GM12878 (cell line): ENCODE measurements around the gene SMAP1. TPM values are rescaled to one million over a fixed set of nuclear protein-coding genes. Genes with fewer than 3 reads are reported as not detected.

ENCODE experiments used
- ATAC-seq: fragments of 200-7000 bp; cut with Tn5 transposase; 3 replicates; pipeline ENCODE4 v1.9.1; 2020; ENCODE audit warnings: mild to moderate bottlenecking, moderate library complexity
- BruUV-seq: library from RNA; stranded (reverse); fragments of 400-500 nt; replicated peaks from 2 replicates; lab custom pipeline; 2021; lab: Mats Ljungman, UMichigan
- CTCF ChIA-PET: fragments of 300-600 bp; sonication (Branson Sonifier 250); formaldehyde crosslinking; extraction: SDS; loops from one replicate; lab custom pipeline; 2021; ENCODE audit warnings: inconsistent platforms; lab: Yijun Ruan, JAX
- POLR2A ChIA-PET: fragments of 350-600 bp; formaldehyde crosslinking; extraction: SDS; loops from one replicate; lab custom pipeline; 2021; ENCODE audit warnings: inconsistent platforms; lab: Charles Lee
- RAD21 ChIA-PET: fragments of 300-600 bp; sonication (Branson Sonifier 250); formaldehyde crosslinking; loops from one replicate; lab custom pipeline; 2023; ENCODE audit warnings: antibody characterized with exemption; ENCODE audit not compliant: unreplicated experiment; lab: Charles Lee
- SMC1A ChIA-PET: fragments of 300-600 bp; sonication (Branson Sonifier 250); formaldehyde crosslinking; loops from one replicate; lab custom pipeline; 2023; ENCODE audit not compliant: unreplicated experiment, uncharacterized antibody; lab: Charles Lee
- DNase-seq: peaks from one replicate; pipeline ENCODE4 v3.0.0-alpha.2; 2011; ENCODE audit warnings: low read depth, low spot score
- FAIRE-seq: peaks from 3 replicates; lab custom pipeline; 2011; peaks lifted over from hg19 to GRCh38; lab: Jason Lieb, UNC
- H2AFZ ChIP-seq: 2 replicates; pipeline ENCODE4 v1.6.0; 2011; ENCODE audit warnings: low read depth, low read length, control low read depth; ENCODE audit not compliant: control insufficient read depth
- H3K27ac ChIP-seq: 2 replicates; pipeline ENCODE4 v1.5.1; 2011; ENCODE audit warnings: control low read depth; ENCODE audit not compliant: control insufficient read depth, insufficient read depth
- H3K27me3 ChIP-seq, 2 experiments: replicated peaks in 1 of 2; 2 replicates each; pipeline versions ENCODE4 v1.6.0 to v1.6.1; 2011; ENCODE audit warnings: low read length in 1 of 2; ENCODE audit not compliant: control insufficient read depth in 2 of 2, insufficient read depth in 2 of 2
- H3K36me3 ChIP-seq, 2 experiments: 2 replicates each; pipeline ENCODE4 v1.5.1; 2011; ENCODE audit warnings: low read length in 1 of 2; ENCODE audit not compliant: control insufficient read depth in 2 of 2, insufficient read depth in 2 of 2
- H3K4me1 ChIP-seq: 2 replicates; pipeline ENCODE4 v1.6.1; 2011; ENCODE audit warnings: mild to moderate bottlenecking, low read length, moderate library complexity, mixed read lengths; ENCODE audit not compliant: control insufficient read depth, insufficient read depth
- H3K4me2 ChIP-seq: 2 replicates; pipeline ENCODE4 v1.6.0; 2011; ENCODE audit warnings: control low read depth; ENCODE audit not compliant: control insufficient read depth, insufficient read depth
- H3K4me3 ChIP-seq: fragments of 200-600 bp; sonication (generic); 2 replicates; pipeline ENCODE4 v1.5.1; 2016
- H3K79me2 ChIP-seq: 2 replicates; pipeline ENCODE4 v1.6.0; 2011; ENCODE audit warnings: low read length; ENCODE audit not compliant: control insufficient read depth, insufficient read depth
- H3K9ac ChIP-seq: 2 replicates; pipeline ENCODE4 v1.8.0; 2011; ENCODE audit warnings: low read length, control low read depth, mixed read lengths; ENCODE audit not compliant: control insufficient read depth, insufficient read depth
- H3K9me3 ChIP-seq: replicated peaks from 3 replicates; pipeline ENCODE4 v1.5.1; 2011; ENCODE audit warnings: mild to moderate bottlenecking, low read length; ENCODE audit not compliant: control insufficient read depth, insufficient read depth
- H4K20me1 ChIP-seq: 2 replicates; pipeline ENCODE4 v1.6.0; 2011; ENCODE audit not compliant: control insufficient read depth, insufficient read depth
- BACH1 ChIP-seq: fragments of 450-650 bp; IDR thresholded peaks from 2 replicates; pipeline ENCODE4 v1.6.1; 2017; ENCODE audit warnings: mild to moderate bottlenecking, borderline replicate concordance
- CEBPZ ChIP-seq: fragments of 150-350 bp; IDR thresholded peaks from 2 replicates; pipeline ENCODE4 v1.6.1; 2016; ENCODE audit warnings: low read depth, low read length
- TCF3 ChIP-seq: IDR thresholded peaks from 2 replicates; pipeline ENCODE4 v1.6.1; 2012; ENCODE audit warnings: low read depth, mild to moderate bottlenecking, low read length, borderline replicate concordance; ENCODE audit not compliant: insufficient read depth
- ZNF24 ChIP-seq: fragments of 450-650 bp; IDR thresholded peaks from 2 replicates; pipeline ENCODE4 v1.6.1; 2017; ENCODE audit warnings: antibody characterized with exemption, mild to moderate bottlenecking
- WGBS: methylation state at CpG from one replicate; pipeline ENCODE4 v1.1.6; 2016; ENCODE audit warnings: low lambda C conversion rate; ENCODE audit not compliant: insufficient replicate concordance, insufficient coverage; ENCODE audit errors: missing lambda C conversion rate; 5-methylcytosine and 5-hydroxymethylcytosine counted together
- in situ Hi-C: fragments of 300-500 bp; cut with MboI; formaldehyde crosslinking; loops from 9 replicates; pipeline ENCODE4 v1.14.3; 2018; ENCODE audit warnings: mixed read lengths
- intact Hi-C: fragments of 100-400 bp; cut with micrococcal nuclease; formaldehyde crosslinking; loops from one replicate; pipeline ENCODE4 v1.14.2; 2022; ENCODE audit not compliant: unreplicated experiment
- polyA plus RNA-seq, 11 experiments: library from polyadenylated mRNA; depleted of rRNA in 4 of 11; unstranded in 6 of 11; stranded (reverse) in 5 of 11; fragments of >200 nt; fragmentation: Nextera tagmentation in 4 of 11; fragmentation: Illumina TruSeq in 1 of 11; extraction: Ambion mirVana in 4 of 11; extraction: Trizol in 1 of 11; gene quantifications; 1 replicate in 1 of 11; 2 replicates in 10 of 11; pipeline versions ENCODE4 v1.2.1 to v1.2.3, GENCODE V29; 2011 to 2016; ENCODE audit warnings: inconsistent platforms in 2 of 11, missing spikeins in 2 of 11, low read depth in 1 of 11
- total RNA-seq, 4 experiments: library from RNA; depleted of rRNA in 3 of 4; stranded (reverse); fragments of >200 nt in 3 of 4; fragmentation: Illumina TruSeq in 1 of 4; extraction: Trizol in 1 of 4; gene quantifications; 2 replicates each; pipeline versions ENCODE4 v1.2.1 to v1.2.3, GENCODE V29; 2013 to 2021
- TF ChIP-seq, protein P1 (sequence below): fragments of 450-650 bp; IDR thresholded peaks from 2 replicates; pipeline ENCODE4 v1.6.1; 2016; ENCODE audit warnings: mild to moderate bottlenecking, moderate library complexity, borderline replicate concordance
- TF ChIP-seq, protein P2 (sequence below): IDR thresholded peaks from 2 replicates; pipeline ENCODE4 v1.6.1; 2012; ENCODE audit warnings: low read depth, low read length, improper control_type of control experiment

SMAP1 gene
- total and polyA plus RNA-seq, 10 of the 15 experiments (the other 5 are each of a cell fraction or from before 2014, with no cell fraction given), result 13.7 to 33.9 (median 25.3) TPM

DNA sequence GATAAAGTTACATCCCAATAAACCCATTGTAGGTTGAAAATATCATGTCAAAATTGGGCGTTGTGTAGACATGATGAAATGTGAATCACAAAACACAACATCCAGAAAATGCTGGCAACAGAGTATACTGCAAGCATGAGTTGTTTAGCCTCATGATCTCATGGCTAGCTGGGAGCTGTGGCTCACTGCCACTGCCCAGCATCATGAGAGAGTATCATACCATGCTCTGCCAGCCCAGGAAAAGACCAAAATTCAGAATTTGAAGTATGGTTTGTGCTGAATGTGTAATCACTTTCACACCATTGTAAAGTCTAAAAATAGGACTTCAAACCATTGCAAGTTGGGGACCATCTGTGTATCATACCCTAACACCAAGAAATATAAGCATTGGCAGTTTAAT, 45.2 kb upstream of the SMAP1 start:
- Histone ChIP-seq H3K4me1 (no peaks in the 10 kb centered on the region), H2AFZ (no peak overlapping the region), H3K9me3 (no peaks in the 10 kb centered on the region), H4K20me1 (no peaks in the 10 kb centered on the region), H3K27me3 (no peaks in the 10 kb centered on the region; a peak in 1 of 4 replicates), H3K36me3 (no peaks in the 10 kb centered on the region), H3K4me2 (no peak overlapping the region), H3K4me3 (no peak overlapping the region), H3K27ac (no peak overlapping the region), H3K9ac (no peak overlapping the region), H3K79me2 (no peaks in the 10 kb centered on the region)
- ChIA-PET RAD21 (no interaction called here), SMC1A (interaction anchor here (1.1 kb wide), 1 partner anchor 19 kb away, joined by 4 read pairs; no protein-coding TSS in a partner anchor), POLR2A (no interaction called here), CTCF (interaction anchor here (0.9 kb wide), 1 partner anchor 253 kb away, joined by 3 read pairs; no protein-coding TSS in a partner anchor)
- in situ Hi-C loops (no loop called here), intact Hi-C loops (no loop called here)
- BruUV-seq, result no TSS peak
- ATAC-seq (no peak), DNase-seq (no peak), FAIRE-seq (no peak)
- 5% methylated on average over 1 of the region's 1 CpG for WGBS
- TF ChIP-seq BACH1, result no peak
- no peak for TF ChIP-seq CEBPZ
- TF ChIP-seq, protein P1, sequence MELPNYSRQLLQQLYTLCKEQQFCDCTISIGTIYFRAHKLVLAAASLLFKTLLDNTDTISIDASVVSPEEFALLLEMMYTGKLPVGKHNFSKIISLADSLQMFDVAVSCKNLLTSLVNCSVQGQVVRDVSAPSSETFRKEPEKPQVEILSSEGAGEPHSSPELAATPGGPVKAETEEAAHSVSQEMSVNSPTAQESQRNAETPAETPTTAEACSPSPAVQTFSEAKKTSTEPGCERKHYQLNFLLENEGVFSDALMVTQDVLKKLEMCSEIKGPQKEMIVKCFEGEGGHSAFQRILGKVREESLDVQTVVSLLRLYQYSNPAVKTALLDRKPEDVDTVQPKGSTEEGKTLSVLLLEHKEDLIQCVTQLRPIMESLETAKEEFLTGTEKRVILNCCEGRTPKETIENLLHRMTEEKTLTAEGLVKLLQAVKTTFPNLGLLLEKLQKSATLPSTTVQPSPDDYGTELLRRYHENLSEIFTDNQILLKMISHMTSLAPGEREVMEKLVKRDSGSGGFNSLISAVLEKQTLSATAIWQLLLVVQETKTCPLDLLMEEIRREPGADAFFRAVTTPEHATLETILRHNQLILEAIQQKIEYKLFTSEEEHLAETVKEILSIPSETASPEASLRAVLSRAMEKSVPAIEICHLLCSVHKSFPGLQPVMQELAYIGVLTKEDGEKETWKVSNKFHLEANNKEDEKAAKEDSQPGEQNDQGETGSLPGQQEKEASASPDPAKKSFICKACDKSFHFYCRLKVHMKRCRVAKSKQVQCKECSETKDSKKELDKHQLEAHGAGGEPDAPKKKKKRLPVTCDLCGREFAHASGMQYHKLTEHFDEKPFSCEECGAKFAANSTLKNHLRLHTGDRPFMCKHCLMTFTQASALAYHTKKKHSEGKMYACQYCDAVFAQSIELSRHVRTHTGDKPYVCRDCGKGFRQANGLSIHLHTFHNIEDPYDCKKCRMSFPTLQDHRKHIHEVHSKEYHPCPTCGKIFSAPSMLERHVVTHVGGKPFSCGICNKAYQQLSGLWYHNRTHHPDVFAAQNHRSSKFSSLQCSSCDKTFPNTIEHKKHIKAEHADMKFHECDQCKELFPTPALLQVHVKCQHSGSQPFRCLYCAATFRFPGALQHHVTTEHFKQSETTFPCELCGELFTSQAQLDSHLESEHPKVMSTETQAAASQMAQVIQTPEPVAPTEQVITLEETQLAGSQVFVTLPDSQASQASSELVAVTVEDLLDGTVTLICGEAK, result no peak
- TF ChIP-seq TCF3, result no peak
- TF ChIP-seq, protein P2, sequence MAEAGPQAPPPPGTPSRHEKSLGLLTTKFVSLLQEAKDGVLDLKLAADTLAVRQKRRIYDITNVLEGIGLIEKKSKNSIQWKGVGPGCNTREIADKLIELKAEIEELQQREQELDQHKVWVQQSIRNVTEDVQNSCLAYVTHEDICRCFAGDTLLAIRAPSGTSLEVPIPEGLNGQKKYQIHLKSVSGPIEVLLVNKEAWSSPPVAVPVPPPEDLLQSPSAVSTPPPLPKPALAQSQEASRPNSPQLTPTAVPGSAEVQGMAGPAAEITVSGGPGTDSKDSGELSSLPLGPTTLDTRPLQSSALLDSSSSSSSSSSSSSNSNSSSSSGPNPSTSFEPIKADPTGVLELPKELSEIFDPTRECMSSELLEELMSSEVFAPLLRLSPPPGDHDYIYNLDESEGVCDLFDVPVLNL, result no peak
- no peak for TF ChIP-seq ZNF24
